ENCODE measurements around the gene IFITM10.

DNA sequence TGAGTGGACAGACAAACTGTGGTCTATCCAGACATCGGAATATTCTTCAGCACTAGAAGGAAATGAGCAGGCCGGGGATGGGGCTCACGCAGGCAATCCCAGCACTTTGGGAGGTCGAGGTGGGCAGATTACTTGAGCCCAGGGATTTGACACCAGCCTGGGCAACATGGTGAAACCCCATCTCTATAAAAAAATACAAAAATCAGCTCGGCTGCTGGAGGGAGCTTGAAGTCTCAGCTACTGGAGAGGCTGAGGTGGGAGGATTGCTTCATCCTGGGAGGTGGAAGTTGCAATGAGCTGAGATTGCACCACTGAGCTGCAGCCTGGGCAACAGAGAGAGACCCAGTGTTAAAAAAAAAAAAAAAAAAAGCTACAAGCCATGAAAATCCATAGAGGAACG, 21.3 kb upstream of the IFITM10 start:
- TF ChIP-seq ZNF785 (tag by site-specific recombination; IDR thresholded peaks at IDR 0.05) (no peak), ZBTB7A (tag by site-specific recombination; IDR thresholded peaks at IDR 0.05; ENCODE audit: low read depth) (no peak), ZNF350 (tag by site-specific recombination; IDR thresholded peaks at IDR 0.05) (no peak), ZNF138 (tag by site-specific recombination; IDR thresholded peaks at IDR 0.05; ENCODE audit: borderline replicate concordance) (no peak), ZBTB44 (tag by site-specific recombination; IDR thresholded peaks at IDR 0.05) (no peak), ZNF23 (tag by site-specific recombination; IDR thresholded peaks at IDR 0.05; ENCODE audit: borderline replicate concordance) (no peak), ZNF274 (IDR thresholded peaks at IDR 0.05; ENCODE audit: low read length) (no peak), ZNF274 (tag by site-specific recombination; IDR thresholded peaks at IDR 0.05; ENCODE audit: borderline replicate concordance) (no peak), FEZF1 (tag by site-specific recombination; IDR thresholded peaks at IDR 0.05) (no peak), ZSCAN18 (tag by site-specific recombination; IDR thresholded peaks at IDR 0.05) (no peak), ZNF366 (tag by site-specific recombination; conservative IDR thresholded peaks at IDR 0.05) (no peak), HOXC10 (CRISPR knock-in tag; IDR thresholded peaks at IDR 0.05) (no peak)
- TF ChIP-seq, protein P1, sequence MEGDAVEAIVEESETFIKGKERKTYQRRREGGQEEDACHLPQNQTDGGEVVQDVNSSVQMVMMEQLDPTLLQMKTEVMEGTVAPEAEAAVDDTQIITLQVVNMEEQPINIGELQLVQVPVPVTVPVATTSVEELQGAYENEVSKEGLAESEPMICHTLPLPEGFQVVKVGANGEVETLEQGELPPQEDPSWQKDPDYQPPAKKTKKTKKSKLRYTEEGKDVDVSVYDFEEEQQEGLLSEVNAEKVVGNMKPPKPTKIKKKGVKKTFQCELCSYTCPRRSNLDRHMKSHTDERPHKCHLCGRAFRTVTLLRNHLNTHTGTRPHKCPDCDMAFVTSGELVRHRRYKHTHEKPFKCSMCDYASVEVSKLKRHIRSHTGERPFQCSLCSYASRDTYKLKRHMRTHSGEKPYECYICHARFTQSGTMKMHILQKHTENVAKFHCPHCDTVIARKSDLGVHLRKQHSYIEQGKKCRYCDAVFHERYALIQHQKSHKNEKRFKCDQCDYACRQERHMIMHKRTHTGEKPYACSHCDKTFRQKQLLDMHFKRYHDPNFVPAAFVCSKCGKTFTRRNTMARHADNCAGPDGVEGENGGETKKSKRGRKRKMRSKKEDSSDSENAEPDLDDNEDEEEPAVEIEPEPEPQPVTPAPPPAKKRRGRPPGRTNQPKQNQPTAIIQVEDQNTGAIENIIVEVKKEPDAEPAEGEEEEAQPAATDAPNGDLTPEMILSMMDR (tag by site-specific recombination; IDR thresholded peaks at IDR 0.05) = no peak
- TF ChIP-seq, protein P2, sequence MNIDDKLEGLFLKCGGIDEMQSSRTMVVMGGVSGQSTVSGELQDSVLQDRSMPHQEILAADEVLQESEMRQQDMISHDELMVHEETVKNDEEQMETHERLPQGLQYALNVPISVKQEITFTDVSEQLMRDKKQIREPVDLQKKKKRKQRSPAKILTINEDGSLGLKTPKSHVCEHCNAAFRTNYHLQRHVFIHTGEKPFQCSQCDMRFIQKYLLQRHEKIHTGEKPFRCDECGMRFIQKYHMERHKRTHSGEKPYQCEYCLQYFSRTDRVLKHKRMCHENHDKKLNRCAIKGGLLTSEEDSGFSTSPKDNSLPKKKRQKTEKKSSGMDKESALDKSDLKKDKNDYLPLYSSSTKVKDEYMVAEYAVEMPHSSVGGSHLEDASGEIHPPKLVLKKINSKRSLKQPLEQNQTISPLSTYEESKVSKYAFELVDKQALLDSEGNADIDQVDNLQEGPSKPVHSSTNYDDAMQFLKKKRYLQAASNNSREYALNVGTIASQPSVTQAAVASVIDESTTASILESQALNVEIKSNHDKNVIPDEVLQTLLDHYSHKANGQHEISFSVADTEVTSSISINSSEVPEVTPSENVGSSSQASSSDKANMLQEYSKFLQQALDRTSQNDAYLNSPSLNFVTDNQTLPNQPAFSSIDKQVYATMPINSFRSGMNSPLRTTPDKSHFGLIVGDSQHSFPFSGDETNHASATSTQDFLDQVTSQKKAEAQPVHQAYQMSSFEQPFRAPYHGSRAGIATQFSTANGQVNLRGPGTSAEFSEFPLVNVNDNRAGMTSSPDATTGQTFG (tag by site-specific recombination; IDR thresholded peaks at IDR 0.05; ENCODE audit: borderline replicate concordance) = no peak
- TF ChIP-seq, protein P3, sequence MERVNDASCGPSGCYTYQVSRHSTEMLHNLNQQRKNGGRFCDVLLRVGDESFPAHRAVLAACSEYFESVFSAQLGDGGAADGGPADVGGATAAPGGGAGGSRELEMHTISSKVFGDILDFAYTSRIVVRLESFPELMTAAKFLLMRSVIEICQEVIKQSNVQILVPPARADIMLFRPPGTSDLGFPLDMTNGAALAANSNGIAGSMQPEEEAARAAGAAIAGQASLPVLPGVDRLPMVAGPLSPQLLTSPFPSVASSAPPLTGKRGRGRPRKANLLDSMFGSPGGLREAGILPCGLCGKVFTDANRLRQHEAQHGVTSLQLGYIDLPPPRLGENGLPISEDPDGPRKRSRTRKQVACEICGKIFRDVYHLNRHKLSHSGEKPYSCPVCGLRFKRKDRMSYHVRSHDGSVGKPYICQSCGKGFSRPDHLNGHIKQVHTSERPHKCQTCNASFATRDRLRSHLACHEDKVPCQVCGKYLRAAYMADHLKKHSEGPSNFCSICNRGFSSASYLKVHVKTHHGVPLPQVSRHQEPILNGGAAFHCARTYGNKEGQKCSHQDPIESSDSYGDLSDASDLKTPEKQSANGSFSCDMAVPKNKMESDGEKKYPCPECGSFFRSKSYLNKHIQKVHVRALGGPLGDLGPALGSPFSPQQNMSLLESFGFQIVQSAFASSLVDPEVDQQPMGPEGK (tag by site-specific recombination; IDR thresholded peaks at IDR 0.05) = no peak

All from HEK293 (cell line).